Pons (tissue), 1 donor: ENCODE data around the gene TBC1D1.

Source experiments
- DNase-seq: peaks from one replicate; pipeline ENCODE4 v3.0.0-alpha.2; 2016; ENCODE audit warnings: low spot score

TBC1D1 gene

DNA sequence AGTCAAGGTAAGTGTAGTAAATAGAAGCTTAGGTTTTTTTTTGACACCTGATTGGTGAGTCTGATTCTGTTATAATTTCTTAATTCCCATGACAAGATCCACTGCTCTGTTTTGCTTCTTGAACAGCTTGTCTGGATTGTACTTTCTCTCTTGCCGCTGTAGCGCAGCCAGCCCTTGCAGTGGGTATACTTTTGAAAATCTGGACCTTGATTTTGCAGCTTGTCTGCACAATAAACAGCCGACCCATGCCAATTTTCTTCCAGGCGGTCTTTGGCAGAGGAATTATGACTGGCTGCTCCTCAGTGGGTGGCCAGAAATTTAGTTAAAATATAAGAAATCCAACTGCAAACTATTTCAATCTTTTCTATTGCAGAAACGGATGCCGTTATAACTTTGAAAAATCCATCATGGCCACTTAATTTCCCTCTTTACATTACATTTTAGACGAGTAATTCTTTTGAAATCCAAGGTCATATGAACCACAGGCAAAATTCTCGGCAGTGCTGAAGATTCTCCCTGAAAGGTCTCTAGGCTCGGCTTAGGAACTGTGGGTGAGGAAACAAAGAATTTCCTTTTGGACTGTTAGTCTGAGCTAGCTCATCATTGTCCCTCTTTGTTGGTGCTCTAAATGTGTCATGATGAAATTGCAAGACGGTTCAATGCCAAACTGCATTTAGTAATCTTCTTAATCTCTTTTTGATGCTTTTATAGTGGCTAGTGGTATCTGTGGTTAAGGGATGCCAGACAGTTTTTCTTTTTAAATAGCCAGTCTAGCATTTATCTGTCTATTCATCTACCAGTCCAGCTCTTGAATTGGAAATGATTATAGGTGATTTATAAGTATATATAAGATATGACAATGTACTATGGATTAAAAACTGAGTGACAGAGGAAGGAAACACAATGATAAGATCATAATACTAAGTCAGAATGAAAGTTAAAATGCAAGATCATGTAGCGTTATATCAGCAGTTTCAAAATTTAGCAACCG lies 37.8 kb downstream of the TBC1D1 start:
- DNase-seq = no peak

DNA sequence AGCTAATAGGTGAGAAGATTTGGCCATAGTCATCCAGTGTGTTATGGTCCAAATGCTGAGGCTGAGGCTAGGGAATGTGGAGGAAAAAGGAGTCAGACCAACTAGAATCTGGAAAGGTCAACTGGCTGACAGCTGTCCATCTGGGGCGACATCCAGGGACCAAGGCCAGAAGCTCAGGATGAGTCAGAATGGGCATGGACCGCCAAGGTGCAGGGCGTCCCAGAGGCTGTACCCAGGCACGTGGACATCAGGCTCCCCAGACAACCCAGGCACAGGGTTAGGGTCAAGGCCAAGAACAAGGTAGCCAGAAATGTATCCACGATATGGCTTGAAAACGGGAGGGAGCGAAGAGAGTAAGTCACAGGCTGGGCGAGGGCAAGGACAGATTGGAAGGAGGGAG lies 43.2 kb downstream of the TBC1D1 start:
- DNase-seq = no peak

DNA sequence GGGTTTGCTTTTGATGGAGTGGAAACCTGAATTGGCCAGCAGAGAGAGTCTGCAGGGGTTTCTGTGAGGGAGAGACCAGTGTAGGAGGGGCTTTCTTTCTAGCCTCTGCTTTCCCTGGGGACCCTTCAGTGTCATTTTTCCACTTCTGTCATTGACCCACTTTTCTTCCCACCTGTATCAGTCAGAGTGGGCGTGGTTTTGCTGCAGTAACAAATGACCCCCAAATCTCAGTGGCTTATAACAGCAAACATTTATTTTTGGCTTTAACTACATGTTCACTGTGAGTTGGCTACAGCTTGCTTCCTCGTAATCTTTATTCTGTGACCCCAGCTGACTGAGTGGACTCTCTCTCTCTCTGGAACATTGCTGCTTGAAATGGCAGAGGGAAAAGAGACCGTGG lies 43.7 kb downstream of the TBC1D1 start:
- DNase-seq = no peak

GRCh38 chr4:37935026-37935425 lies 44.1 kb downstream of the TBC1D1 start:
- no peak for DNase-seq

GRCh38 chr4:37936889-37937498 lies 46.1 kb downstream of the TBC1D1 start:
- DNase-seq = peak; percentile 40

DNA sequence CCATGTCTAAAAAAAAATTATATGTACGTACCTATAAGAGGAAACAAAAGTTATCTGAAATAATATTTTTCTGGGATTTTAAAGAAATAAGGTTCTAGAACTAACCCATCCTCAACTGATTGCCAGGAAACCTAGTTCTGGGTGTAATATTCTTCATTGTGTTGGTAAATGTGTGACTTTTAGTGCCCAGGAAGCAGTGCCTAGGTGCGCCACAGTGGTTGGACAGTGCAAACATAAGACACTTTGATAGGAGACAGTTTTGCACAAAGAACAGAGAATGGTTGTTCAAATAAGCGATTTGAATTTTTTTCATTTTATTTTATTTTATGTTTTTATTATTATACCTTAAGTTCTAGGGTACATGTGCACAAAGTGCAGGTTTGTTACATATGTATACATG lies 47.3 kb downstream of the TBC1D1 start:
- DNase-seq = no peak

GRCh38 chr4:37946503-37947179 lies 55.8 kb downstream of the TBC1D1 start:
- peak; percentile 55 for DNase-seq

DNA sequence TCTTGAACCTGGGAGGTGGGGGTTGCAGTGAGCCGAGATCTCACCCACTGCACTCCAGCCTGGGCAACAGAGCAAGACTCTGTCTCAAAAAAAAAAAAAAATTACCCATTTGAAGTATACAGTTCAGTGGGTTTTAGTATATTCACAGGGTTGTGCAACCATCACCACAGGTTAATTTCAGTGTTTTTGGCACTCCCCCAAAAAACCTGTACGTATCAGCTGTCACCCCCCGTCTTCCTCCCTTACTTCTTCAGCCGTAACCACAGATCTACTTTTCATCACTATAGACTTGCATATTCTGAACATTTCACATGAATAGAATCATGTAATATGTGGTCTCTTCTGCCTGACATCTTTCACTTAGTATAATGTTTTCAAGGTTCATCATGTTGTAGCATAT lies 57.7 kb downstream of the TBC1D1 start:
- DNase-seq = no peak

GRCh38 chr4:37949636-37950426 lies 58.9 kb downstream of the TBC1D1 start:
- DNase-seq = no peak

- DNase-seq = peak; percentile 60
These were observed 60.8 kb downstream of the TBC1D1 start for GRCh38 chr4:37951461-37952352.

DNA sequence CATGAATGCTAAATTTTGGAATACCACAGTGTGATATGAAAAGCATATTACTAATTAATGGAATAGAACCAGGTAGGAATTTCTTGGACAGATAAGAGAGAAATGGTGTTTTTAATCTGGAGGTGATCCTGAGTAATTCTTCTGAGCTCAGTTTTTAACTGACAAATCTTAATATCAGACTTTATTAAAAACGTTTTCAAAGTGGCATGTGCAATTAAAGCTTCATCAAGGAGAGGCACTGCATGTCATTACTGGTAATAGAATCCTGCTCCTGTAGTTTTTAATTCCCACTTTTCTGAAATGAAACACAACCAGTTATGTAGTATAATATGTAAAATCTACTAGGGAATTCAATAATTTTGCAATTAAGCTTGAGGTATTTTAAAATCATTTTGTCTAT lies 62.3 kb downstream of the TBC1D1 start:
- DNase-seq = no peak

- DNase-seq = no peak
These were observed 62.9 kb downstream of the TBC1D1 start for GRCh38 chr4:37953620-37954293.

DNA sequence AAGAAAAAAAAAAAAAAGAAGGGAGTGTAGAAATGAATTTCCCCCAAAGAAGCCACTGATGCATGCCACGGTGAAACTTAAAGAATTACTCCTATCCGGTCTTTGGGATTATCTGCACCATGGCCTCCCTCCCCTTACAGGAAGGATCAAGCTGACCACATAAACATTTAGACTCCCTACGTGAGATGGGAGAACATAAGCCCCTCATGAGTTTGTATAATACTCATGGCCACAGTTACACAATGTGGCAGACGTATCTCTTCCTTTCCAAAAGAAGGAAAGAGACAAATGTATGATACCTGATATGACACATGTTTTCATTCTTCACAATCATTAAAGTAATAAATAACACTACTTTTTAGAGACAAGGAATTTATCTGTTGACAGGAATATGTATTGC lies 66.1 kb downstream of the TBC1D1 start:
- DNase-seq = no peak

DNA sequence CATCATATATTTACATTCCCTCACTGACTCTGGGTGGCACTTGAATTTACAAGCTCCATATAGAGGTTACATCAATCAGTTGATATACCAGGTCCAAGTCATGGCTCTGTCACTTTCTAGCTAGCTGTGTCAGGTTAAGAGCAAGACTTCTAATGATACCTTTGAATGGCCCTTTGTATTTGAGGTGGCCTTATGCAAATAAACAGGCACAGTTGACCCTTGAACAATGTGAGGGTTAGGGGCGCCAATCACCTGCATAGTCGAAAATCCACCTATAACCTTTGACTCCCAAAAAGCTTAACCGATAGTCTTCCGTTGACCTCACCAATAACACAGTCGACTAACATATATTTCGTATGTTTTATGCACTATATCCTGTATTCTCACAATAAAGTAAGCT lies 68.0 kb downstream of the TBC1D1 start:
- DNase-seq = no peak

DNA sequence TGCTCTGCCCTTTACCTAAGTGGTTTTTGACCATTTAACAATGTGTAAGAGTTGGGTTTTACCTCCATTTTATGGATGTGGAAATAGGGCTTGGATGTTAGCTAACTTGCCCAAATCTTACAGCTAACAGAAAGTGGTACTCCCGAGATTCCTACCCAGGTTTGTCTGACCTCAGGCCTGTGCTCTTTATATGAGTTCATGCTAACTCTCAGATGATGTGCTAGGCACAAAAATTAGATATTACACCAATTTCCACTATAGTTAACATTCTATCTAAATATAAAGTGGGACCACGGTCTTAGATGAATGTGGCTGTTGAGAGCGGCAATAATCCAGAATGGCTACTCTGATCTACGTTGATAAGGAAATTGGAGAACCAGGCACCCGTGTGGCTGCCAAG lies 69.2 kb downstream of the TBC1D1 start, which contains the start of gene PTTG2:
Gene PTTG2 (plus strand): TSS at position 301 of the 400 bp plus-strand sequence. CDS start 37 bp downstream, at position 338.
- DNase-seq = no peak

- DNase-seq = no peak
These were observed 70.0 kb downstream of the TBC1D1 start for GRCh38 chr4:37960679-37961450.

DNA sequence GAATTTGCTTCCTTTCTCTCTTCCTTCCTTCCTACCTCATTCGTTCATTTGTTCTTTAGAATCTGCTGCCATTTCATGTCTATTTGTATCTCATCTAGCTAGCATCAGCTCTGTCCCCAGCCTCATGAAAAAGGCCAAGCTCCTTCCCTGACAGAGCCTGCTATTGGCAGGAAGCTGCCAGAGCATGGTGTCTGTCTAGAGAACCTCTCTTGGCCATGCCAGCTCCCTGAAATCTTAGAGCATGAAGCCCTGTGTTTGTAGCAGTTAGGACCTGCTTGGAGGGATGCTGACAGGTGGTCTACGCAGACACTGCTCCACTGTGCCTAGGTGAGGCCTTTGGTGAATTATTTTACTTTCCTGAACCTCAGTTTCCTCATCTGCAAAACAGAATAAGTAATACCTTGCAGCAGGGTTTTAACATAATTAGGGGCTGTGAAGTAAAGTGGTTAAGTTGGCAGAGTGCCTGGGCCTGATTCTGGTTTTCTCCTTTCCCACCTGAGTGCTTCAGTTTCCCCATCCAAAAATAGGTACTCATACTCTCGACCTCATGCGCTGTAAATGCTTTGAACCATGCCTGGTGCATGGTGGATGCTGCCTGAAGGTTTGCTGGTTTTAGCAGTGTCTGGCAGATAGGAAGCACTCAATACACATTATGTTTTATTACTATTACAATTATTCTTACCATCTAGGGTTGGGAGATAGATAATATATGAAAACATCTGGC lies 74.0 kb downstream of the TBC1D1 start:
- no peak for DNase-seq

- DNase-seq = no peak
These were observed 75.2 kb downstream of the TBC1D1 start for GRCh38 chr4:37966044-37966443.

DNA sequence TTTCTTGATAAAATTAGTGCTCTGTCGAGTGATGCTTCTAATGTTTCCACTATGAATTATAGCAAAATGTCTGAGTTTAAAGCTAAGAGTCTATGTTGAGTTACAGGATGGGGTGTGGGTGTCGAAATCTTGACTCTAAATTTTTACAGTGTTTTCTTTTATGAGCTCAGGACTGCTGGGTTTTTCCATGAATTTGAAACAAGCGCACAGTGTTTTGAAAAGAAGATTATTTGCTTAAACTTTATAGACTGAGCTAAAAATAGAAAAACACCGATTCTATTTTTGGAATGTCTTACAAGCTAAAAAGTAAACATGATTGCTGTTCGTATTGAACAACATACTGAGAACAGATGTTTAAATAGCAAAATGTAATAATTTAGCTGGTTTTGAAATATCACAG lies 76.9 kb downstream of the TBC1D1 start:
- no peak for DNase-seq
